Neural progenitor cell (in vitro differentiated cells): ENCODE measurements around the gene EEF2K.

Experiments used
- EZH2 ChIP-seq: fragments of 200-600 bp; sonication (generic); IDR thresholded peaks from 2 replicates; pipeline ENCODE4 v1.6.1; 2017; ENCODE audit warnings: antibody characterized with exemption, mild to moderate bottlenecking, moderate library complexity
- TF ChIP-seq, protein P1 (sequence below): fragments of 200-600 bp; sonication (generic); IDR thresholded peaks from 2 replicates; pipeline ENCODE4 v1.5.1; 2017; ENCODE audit warnings: antibody characterized with exemption, mild to moderate bottlenecking

DNA sequence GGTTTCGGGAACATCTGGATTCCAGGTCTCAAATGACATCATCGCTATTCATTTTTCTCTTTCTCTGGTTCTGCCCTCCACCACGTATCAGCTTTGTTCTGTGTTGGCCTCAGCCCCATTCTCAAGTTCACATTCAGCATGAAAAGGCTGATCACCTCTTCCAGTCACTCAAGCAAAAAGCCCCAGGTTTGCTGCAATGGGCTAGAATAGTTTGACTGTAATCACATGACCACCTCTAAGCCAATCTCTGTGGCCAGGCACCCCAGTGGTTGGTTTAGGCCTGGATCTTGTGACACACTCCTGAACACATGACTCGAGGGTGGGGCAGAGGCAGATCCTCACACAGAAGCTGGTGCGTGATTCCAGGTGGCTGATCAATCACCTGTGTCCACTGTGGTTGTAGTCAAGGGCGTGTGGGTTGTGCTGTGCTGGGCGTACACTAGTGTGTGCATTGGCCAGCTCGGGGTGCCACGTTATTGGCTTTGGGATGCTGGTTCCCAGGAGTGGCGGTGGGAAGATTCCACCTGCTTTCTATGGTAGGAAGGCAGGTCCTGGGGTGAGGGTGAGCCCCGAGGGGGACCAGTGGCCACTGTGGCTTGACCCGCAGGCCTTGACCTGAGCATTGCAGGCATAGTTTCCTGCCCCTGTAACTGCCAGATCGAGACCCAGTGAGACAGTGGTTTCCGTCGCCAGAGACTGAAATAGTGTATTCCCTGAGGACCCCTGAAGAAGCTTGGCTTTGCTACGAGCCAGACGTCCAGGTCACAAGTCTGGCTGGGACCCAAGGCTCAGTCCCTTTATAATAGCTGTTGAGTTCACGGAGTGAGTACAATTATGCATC lies 12.0 kb downstream of the EEF2K start:
- TF ChIP-seq, protein P1, sequence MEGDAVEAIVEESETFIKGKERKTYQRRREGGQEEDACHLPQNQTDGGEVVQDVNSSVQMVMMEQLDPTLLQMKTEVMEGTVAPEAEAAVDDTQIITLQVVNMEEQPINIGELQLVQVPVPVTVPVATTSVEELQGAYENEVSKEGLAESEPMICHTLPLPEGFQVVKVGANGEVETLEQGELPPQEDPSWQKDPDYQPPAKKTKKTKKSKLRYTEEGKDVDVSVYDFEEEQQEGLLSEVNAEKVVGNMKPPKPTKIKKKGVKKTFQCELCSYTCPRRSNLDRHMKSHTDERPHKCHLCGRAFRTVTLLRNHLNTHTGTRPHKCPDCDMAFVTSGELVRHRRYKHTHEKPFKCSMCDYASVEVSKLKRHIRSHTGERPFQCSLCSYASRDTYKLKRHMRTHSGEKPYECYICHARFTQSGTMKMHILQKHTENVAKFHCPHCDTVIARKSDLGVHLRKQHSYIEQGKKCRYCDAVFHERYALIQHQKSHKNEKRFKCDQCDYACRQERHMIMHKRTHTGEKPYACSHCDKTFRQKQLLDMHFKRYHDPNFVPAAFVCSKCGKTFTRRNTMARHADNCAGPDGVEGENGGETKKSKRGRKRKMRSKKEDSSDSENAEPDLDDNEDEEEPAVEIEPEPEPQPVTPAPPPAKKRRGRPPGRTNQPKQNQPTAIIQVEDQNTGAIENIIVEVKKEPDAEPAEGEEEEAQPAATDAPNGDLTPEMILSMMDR: no peak
- no peak for TF ChIP-seq EZH2
